Activated T-cell treated with anti-CD3 and anti-CD28 coated beads, Interleukin-2, amount 50 U/mL, for 1 hour (primary cell): ENCODE measurements around the gene SDF4.
A peak's percentile ranks its signal among the peaks of the same experiment; 100 is the strongest.

Experiments used
- DNase-seq: peaks from one replicate; pipeline ENCODE4 v3.0.0-alpha.2; 2020

Gene SDF4, protein sequence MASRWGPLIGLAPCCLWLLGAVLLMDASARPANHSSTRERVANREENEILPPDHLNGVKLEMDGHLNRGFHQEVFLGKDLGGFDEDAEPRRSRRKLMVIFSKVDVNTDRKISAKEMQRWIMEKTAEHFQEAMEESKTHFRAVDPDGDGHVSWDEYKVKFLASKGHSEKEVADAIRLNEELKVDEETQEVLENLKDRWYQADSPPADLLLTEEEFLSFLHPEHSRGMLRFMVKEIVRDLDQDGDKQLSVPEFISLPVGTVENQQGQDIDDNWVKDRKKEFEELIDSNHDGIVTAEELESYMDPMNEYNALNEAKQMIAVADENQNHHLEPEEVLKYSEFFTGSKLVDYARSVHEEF

DNA sequence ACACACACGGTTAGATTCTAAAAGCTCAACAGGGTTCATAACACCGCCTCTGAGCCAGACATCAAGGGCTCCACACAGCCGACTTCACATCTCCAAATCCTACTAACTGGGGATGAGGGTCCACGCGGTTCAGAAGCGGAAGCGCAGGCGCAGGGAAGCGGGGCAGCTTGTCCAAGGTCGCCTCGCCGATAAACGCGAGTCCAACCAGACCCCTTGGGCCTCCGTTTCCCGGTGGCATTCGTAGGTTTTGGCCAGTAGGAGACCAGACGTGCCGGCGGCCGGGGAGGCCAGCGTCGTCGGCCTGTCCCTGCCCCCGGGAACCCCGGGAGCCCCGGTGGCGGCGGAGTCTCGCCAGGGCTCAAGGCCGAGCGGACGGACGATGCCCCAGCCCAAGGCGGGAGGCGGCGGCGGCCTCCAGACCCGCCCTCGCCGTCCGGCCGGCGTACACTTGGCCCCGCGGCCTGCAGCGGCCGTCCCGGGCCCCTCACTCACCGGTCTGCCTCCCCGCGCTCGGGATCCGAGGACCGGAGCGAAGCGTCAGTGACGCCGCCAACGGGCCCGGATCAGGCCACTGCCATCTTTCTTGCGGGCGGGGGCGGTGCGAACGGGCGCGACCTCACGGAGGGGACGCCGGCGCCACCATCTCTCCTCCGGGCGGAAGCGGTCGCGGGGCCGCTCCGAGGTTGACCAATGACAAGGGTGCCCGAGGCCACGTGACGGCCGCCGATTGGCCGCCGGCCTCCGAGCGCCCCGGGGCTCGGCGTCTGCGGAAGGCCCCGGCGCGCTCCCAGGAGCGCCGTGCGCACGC lies at the start of gene SDF4:
TSS of gene SDF4 (minus strand) at position 602 of the 808 bp plus-strand sequence. CDS start 3,229 bp downstream, outside the sequence.
- DNase-seq, result peak; percentile 94

DNA sequence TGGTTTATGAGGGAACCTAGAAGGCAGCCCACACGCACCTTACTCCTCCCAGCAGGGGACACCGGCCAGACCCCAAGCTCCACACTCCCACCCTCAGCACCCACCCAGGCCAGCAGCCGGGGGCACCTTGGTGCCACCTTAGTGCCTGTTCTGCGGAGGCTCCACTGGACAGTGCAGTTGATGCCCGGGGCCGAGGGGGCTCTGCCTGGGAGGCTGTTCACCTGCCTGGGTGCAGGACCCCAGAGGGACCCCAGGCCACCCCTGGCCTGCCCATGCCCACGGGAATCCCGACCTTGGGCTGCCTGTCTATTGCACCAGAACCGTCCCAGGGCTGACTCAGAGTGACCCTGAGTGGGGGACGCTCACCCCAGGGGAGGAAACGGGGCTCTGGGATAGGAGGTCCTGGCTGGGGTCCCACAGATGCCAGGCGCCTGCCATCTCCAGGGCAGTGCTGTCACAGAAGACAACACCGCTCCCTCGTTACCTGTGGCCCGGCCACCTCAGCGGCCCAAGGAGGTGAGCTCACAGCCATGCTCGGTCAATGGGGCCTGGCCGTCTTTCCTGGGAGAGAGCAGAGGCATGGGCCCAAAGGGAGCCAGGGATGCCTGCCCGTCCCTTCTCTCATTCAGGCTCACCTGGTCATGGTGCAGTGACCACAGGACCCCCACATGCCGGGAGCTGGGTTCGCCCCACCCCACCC lies 49.1 kb upstream of the SDF4 start:
- no peak for DNase-seq

GRCh38 chr1:1279028-1279427 lies 47.2 kb upstream of the SDF4 start:
- no peak for DNase-seq

DNA sequence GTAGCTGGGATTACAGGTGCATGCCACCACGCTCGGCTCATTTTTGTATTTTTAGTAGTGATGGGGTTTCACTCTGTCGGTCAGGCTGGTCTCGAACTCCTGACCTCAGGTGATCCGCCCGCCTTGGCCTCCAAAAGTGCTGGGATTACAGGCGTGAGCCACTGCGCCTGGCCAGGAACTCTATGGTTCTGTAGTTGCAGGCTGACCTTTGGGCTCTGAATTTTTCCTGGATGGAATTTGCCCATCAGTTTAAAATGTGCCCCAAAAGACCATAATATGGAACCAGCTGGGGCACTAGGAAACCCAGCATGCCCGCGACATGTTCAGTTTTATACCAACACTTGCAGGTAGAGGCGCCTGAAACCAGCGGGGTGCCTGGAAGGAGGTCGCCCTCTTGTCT lies 46.8 kb upstream of the SDF4 start:
- DNase-seq, result no peak

DNA sequence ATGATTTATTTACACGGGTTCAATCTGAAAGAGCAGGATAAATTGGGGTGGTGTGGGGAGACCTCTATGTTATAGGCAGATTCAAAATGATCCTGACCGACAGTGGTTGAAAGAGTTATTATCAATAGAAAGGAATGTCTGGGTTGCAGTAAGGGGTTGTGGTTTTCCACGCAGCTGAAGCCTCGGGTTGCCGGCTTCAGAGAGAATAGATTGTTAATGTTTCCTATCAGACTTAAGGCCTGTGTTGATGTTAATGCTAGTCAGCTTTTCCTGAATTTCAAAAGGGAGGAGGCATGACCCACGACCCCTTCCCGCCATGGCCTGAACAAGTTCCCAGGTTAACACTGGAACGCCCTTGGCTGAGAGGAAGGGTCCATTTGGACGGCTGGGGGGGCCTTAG lies 44.0 kb upstream of the SDF4 start:
- DNase-seq, result no peak

DNA sequence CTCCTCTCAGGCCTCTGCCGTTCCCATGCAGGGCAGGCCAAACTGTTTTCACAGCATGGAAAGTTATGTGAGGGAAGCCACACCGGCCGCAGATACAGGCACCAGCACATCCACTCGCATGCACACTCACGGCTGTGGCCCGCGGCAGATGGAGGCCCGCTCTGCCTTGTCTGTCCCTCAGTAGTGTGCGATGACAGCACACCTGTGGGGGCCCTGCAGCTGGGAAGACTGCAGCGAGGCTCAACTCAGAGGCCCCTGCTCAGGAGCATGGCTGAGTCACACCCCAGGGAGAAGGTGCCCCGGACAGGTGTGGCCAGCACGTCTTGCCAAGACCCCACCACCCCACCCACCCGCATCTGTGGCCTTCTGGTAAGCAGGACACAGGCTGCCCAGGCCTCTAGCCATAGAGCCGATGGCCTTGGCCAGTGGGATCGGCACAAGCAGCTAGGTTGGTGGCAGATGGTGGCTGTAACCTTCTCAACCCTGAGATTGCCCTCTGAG lies 43.2 kb upstream of the SDF4 start:
- no peak for DNase-seq

- no peak for DNase-seq
Observed at GRCh38 chr1:1274299-1274930, 42.6 kb upstream of the SDF4 start.

- DNase-seq, result peak; percentile 92
Observed at GRCh38 chr1:1273512-1274298, 41.9 kb upstream of the SDF4 start, which contains the start of gene UBE2J2. TSS of gene UBE2J2 (minus strand) at chr1:1273854. CDS start at chr1:1267992, 5,862 bp downstream.

- peak; percentile 40 for DNase-seq
Observed at GRCh38 chr1:1273209-1273511, 41.4 kb upstream of the SDF4 start.

DNA sequence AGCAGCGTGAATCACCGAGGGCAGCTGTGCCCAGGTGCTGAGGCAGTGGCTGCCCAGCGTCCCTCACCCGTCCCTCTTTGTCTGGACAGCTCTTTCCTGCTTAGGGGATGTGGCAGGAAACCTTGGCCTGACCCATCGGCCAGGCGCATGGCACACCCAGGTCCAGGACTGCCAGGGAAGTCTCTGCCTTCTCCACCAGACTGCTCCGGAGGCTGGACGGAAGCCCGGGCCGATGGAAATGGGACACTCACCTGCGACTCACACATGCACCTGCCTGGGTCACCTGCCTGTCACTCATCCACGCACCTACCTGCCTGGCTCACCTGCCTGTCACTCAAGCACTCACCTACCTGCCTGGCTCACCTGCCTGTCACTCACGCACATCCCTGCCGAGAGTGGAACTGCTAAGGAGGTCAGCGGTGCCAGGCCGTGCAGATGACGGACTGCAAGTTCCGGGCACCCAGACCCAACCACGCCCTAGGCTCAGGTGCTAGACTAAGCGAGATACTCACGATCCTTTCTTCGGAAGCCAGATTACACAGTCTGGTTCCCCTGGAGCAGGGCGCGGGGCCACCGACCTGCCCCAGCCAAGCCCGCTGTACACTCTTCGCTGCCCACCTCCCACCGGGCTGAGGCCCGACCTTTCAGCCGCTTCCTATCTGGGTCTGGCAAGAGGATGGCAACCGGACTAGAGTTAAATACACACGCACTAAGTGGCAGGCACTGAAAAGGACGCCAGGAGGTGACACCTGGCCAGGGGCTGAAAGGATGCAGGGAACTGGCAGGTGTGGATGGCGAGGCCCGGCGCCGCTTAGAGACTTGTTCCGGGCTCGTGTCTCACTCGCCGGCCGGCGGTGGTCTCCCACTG lies 40.8 kb upstream of the SDF4 start:
- DNase-seq, result no peak

DNA sequence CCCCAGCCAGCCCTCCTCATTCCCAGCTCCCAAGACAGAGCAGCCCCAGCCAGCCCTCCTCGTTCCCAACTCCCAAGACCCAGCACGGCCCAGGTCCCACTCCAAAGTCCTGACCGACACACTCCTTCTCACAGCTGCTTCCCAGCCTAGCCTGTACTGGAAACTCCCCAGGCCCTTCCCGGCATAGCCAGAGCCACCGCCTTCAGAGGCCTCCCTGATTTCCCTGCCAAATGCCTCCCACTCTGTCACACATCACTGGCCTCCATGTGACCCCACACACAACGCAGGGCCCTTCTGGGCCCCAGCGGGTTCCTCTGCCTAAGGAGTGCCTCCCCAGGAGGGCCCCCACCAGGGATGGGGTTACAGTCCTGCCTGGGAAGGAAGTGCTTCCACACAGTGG lies 39.0 kb upstream of the SDF4 start:
- no peak for DNase-seq

GRCh38 chr1:1268284-1268682 lies 36.5 kb upstream of the SDF4 start:
- no peak for DNase-seq

GRCh38 chr1:1267488-1268283 lies 35.9 kb upstream of the SDF4 start:
- no peak for DNase-seq

- DNase-seq, result peak; percentile 48
Observed at GRCh38 chr1:1264868-1265272, 33.1 kb upstream of the SDF4 start.

DNA sequence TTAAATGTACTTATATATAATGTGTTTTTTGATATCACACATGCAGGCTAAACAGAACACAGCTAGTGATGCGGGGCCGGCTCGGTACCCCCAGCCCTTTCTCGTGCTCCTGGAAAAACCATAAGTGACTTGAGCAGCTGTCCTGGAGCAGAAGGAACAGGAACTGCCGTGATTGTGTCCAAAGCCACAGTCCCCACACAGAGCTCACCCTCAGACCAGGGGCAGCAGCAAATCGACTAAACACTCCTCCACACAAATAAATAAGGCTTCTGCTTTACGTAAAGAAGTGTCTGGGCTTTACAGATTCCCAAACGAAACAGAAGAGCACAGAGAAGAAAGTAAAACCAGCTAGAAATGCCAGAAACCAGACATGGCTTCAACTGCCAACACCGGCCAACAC lies 32.2 kb upstream of the SDF4 start:
- no peak for DNase-seq

GRCh38 chr1:1262758-1263157 lies 31.0 kb upstream of the SDF4 start:
- no peak for DNase-seq

- no peak for DNase-seq
Observed at GRCh38 chr1:1262071-1262470, 30.3 kb upstream of the SDF4 start.

- DNase-seq, result no peak
Observed at GRCh38 chr1:1260843-1261560, 29.2 kb upstream of the SDF4 start.

DNA sequence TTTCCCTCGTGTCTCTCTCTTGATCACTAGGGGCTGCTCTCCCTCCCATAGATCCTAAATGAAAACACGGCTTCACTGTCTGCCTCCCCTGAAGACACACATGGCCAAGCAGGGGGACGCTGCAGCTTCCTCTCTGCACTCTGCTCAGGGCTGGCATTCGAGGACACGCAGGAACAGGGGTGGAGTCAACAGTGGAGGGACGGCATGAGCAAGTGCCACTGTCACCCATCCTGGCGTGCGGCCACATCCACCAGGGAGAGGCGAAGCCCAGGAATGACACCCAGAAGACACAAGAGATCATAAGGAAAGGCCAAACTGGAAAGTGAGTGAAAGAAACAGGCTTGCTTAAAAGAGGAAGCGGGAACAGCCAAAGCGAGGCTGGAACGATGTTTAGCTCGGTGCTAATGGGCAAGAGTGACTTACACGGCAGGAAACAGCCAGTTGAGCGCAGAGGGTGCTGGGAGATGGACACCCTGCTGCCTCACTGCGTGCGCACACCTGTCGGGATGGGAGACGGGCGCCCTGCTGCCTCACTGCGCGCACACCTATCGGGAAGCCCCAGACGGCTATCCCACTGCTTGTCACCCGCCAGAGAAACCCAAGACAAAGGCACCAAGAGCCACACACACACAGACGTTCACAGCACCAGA lies 28.3 kb upstream of the SDF4 start:
- DNase-seq, result no peak
